GM23338 (cell line): ENCODE measurements around the gene R3HDM1. TPM values are rescaled to one million over a fixed set of nuclear protein-coding genes. Genes with fewer than 3 reads are reported as not detected.

Source experiments
- ATAC-seq: fragments of 200-7000 bp; cut with Tn5 transposase; 3 replicates; pipeline ENCODE4 v1.9.1; 2020
- DNase-seq: peaks from one replicate; pipeline ENCODE4 v3.0.0-alpha.2; 2015; ENCODE audit warnings: low spot score
- H2AFZ ChIP-seq: fragments of 200-600 bp; sonication (generic); 2 replicates; pipeline ENCODE4 v1.8.0; 2016; ENCODE audit warnings: antibody characterized with exemption, mild to moderate bottlenecking, moderate library complexity
- H3F3A ChIP-seq: fragments of 200-600 bp; sonication (generic); replicated peaks from 2 replicates; pipeline ENCODE4 v1.8.0; 2017; ENCODE audit warnings: antibody characterized with exemption, mixed run types, low read depth
- H3K27ac ChIP-seq: fragments of 200-600 bp; sonication (generic); 2 replicates; pipeline ENCODE4 v1.6.1; 2016; ENCODE audit warnings: low read depth
- H3K27me3 ChIP-seq: fragments of 200-600 bp; sonication (generic); 2 replicates; pipeline ENCODE4 v1.8.0; 2016; ENCODE audit warnings: mild to moderate bottlenecking, mixed run types, moderate library complexity; ENCODE audit not compliant: insufficient read depth
- H3K36me3 ChIP-seq: fragments of 200-600 bp; sonication (generic); 2 replicates; pipeline ENCODE4 v1.8.0; 2016; ENCODE audit warnings: mild to moderate bottlenecking; ENCODE audit not compliant: insufficient read depth
- H3K4me1 ChIP-seq: fragments of 200-600 bp; sonication (generic); 2 replicates; pipeline ENCODE4 v1.8.0; 2016; ENCODE audit warnings: mild to moderate bottlenecking, moderate library complexity; ENCODE audit not compliant: insufficient read depth
- H3K4me2 ChIP-seq: fragments of 200-600 bp; sonication (generic); 2 replicates; pipeline ENCODE4 v1.7.1; 2017; ENCODE audit warnings: mixed run types
- H3K4me3 ChIP-seq: fragments of 200-600 bp; sonication (generic); 2 replicates; pipeline ENCODE4 v1.6.1; 2016; ENCODE audit warnings: mixed run types
- H3K79me2 ChIP-seq: fragments of 200-600 bp; sonication (generic); replicated peaks from 2 replicates; pipeline ENCODE4 v1.8.0; 2017; ENCODE audit warnings: mild to moderate bottlenecking; ENCODE audit not compliant: insufficient read depth
- H3K9me2 ChIP-seq: fragments of 200-600 bp; sonication (generic); 2 replicates; pipeline ENCODE4 v1.8.0; 2017; ENCODE audit not compliant: insufficient read depth
- H4K20me1 ChIP-seq: fragments of 200-600 bp; sonication (generic); replicated peaks from 2 replicates; pipeline ENCODE4 v1.8.0; 2017; ENCODE audit warnings: mild to moderate bottlenecking; ENCODE audit not compliant: insufficient read depth
- H3K27ac Mint-ChIP-seq: 2 replicates; pipeline ENCODE4 v1.8.0; 2020; ENCODE audit warnings: inconsistent platforms, mild to moderate bottlenecking, moderate library complexity, mixed read lengths
- H3K27me3 Mint-ChIP-seq: 3 replicates; pipeline ENCODE4 v1.8.0; 2022; ENCODE audit warnings: low read depth, mild to moderate bottlenecking, moderate library complexity, mixed read lengths, inconsistent platforms; ENCODE audit not compliant: insufficient read depth, poor library complexity
- H3K36me3 Mint-ChIP-seq: 3 replicates; pipeline ENCODE4 v1.8.0; 2021; ENCODE audit warnings: low read depth, mild to moderate bottlenecking, inconsistent platforms, moderate library complexity, mixed read lengths
- H3K4me1 Mint-ChIP-seq: 3 replicates; pipeline ENCODE4 v1.8.0; 2020; ENCODE audit warnings: mild to moderate bottlenecking, inconsistent platforms, mixed read lengths
- H3K4me3 Mint-ChIP-seq: 3 replicates; pipeline ENCODE4 v1.8.0; 2021; ENCODE audit warnings: moderate library complexity, mild to moderate bottlenecking, inconsistent platforms, mixed read lengths
- H3K9me3 Mint-ChIP-seq: 3 replicates; pipeline ENCODE4 v1.8.0; 2020; ENCODE audit warnings: moderate library complexity, mild to moderate bottlenecking, inconsistent platforms, mixed read lengths
- CREB1 ChIP-seq: fragments of 250-450 bp; sonication (Bioruptor Pico); IDR thresholded peaks from 2 replicates; pipeline ENCODE4 v1.5.0; 2020; ENCODE audit warnings: low read depth, mild to moderate bottlenecking, moderate library complexity
- EZH2 ChIP-seq: fragments of 200-600 bp; sonication (generic); IDR thresholded peaks from one replicate; pipeline ENCODE4 v1.8.0; 2017; ENCODE audit warnings: antibody characterized with exemption, mild to moderate bottlenecking, low read depth; ENCODE audit not compliant: unreplicated experiment
- NANOG ChIP-seq: IDR thresholded peaks from 2 replicates; pipeline ENCODE4 v1.6.1; 2016; ENCODE audit warnings: antibody characterized with exemption, borderline replicate concordance
- polyA plus RNA-seq: library from polyadenylated mRNA; unstranded; fragments of >200 nt; fragmentation: Nextera tagmentation; extraction: Ambion mirVana; gene quantifications from 2 replicates; pipeline ENCODE4 v1.2.1, GENCODE V29; 2016
- total RNA-seq: library from RNA; depleted of rRNA; stranded (reverse); fragments of >200 nt; shearing (Covaris generic); gene quantifications from 2 replicates; pipeline ENCODE4 v1.2.3, GENCODE V29; 2014
- TF ChIP-seq, protein P1 (sequence below): fragments of 250-450 bp; sonication (Bioruptor Pico); IDR thresholded peaks from 2 replicates; pipeline ENCODE4 v1.5.0; 2020; ENCODE audit warnings: mild to moderate bottlenecking, moderate library complexity
- TF ChIP-seq, protein P2 (sequence below), 2 experiments: fragments of 200-600 bp in 1 of 2; sonication (generic) in 1 of 2; conservative IDR thresholded peaks; 2 replicates each; pipeline versions ENCODE4 v1.5.1 to v1.6.1; 2016 to 2017; ENCODE audit warnings: antibody characterized with exemption in 2 of 2, low read depth in 2 of 2, mild to moderate bottlenecking in 2 of 2, moderate library complexity in 1 of 2

R3HDM1 gene
- total and polyA plus RNA-seq, 2 experiments from 2014 or later = 63.1 to 88.8 TPM

DNA sequence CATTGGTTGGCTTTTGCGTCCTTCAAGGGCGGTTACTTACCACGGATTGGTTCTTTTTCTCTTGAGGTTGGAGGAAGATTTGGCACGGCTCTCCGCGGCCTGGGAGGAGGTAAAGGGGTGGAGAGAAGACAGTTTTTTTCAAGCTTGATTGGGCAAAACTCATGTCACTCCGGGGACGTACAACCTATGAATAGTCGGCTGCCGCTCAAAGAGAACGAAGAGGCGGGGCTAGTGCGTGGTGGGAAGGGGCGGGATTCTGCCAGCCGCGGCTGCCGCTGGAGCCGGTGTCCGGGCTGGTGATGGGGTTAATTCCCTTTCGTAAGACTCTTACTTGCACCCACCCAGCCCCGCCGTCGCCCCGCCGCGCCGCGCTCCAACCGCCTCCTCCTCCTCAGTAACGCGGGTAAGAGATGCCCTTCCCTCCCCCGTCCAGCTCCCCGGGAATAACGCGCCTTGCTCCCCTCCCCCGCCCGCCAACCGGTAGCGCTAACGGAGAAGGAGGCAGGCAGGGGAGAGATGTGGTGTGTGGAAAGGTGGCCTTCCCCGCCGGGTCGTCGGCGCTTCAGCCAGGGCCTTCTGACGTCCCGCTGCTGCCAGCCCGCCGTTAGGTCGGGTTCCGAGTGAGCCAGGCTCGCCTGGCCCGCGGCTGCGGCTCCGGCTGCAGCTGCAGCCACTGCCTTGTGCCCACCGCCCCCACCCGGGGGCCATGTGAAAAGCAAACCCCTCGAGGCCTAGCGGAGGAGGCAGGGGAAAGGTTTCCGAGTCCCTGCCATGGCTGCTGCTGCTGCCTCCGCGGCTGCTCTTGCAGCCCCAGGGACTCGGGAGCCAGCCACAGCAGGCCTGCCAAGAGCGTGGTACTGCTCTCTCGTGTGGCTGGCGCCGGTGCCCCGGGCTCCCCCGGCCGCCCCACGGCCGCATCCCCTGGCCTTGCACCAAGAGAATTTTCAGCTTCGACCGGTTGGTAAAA, at the start of gene R3HDM1 (continued):
- TF ChIP-seq, protein P1, sequence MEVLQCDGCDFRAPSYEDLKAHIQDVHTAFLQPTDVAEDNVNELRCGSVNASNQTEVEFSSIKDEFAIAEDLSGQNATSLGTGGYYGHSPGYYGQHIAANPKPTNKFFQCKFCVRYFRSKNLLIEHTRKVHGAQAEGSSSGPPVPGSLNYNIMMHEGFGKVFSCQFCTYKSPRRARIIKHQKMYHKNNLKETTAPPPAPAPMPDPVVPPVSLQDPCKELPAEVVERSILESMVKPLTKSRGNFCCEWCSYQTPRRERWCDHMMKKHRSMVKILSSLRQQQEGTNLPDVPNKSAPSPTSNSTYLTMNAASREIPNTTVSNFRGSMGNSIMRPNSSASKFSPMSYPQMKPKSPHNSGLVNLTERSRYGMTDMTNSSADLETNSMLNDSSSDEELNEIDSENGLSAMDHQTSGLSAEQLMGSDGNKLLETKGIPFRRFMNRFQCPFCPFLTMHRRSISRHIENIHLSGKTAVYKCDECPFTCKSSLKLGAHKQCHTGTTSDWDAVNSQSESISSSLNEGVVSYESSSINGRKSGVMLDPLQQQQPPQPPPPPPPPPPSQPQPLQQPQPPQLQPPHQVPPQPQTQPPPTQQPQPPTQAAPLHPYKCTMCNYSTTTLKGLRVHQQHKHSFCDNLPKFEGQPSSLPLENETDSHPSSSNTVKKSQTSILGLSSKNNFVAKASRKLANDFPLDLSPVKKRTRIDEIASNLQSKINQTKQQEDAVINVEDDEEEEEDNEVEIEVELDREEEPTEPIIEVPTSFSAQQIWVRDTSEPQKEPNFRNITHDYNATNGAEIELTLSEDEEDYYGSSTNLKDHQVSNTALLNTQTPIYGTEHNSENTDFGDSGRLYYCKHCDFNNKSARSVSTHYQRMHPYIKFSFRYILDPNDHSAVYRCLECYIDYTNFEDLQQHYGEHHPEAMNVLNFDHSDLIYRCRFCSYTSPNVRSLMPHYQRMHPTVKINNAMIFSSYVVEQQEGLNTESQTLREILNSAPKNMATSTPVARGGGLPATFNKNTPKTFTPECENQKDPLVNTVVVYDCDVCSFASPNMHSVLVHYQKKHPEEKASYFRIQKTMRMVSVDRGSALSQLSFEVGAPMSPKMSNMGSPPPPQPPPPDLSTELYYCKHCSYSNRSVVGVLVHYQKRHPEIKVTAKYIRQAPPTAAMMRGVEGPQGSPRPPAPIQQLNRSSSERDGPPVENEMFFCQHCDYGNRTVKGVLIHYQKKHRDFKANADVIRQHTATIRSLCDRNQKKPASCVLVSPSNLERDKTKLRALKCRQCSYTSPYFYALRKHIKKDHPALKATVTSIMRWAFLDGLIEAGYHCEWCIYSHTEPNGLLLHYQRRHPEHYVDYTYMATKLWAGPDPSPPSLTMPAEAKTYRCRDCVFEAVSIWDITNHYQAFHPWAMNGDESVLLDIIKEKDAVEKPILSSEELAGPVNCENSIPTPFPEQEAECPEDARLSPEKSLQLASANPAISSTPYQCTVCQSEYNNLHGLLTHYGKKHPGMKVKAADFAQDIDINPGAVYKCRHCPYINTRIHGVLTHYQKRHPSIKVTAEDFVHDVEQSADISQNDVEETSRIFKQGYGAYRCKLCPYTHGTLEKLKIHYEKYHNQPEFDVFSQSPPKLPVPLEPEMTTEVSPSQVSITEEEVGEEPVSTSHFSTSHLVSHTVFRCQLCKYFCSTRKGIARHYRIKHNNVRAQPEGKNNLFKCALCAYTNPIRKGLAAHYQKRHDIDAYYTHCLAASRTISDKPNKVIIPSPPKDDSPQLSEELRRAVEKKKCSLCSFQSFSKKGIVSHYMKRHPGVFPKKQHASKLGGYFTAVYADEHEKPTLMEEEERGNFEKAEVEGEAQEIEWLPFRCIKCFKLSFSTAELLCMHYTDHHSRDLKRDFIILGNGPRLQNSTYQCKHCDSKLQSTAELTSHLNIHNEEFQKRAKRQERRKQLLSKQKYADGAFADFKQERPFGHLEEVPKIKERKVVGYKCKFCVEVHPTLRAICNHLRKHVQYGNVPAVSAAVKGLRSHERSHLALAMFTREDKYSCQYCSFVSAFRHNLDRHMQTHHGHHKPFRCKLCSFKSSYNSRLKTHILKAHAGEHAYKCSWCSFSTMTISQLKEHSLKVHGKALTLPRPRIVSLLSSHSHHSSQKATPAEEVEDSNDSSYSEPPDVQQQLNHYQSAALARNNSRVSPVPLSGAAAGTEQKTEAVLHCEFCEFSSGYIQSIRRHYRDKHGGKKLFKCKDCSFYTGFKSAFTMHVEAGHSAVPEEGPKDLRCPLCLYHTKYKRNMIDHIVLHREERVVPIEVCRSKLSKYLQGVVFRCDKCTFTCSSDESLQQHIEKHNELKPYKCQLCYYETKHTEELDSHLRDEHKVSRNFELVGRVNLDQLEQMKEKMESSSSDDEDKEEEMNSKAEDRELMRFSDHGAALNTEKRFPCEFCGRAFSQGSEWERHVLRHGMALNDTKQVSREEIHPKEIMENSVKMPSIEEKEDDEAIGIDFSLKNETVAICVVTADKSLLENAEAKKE (CRISPR knock-in tag) = no peak

DNA sequence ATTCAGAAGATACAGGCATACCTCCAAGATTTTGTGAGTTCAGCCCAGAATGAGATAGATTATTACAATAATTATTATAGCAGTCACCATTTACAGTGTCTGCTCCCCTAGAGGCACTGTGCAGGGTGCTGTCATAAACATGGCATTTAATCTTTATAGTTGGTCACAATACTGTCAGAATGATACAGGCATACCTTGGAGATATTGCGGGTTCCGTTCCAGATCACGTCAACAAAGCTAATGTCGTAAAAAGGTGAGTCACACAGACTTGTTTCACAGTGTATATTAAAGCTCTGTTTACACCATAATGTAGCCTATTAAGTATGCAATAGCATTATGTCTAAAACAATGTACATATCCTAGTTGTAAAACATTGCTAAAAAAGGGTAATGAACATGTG, 45.8 kb upstream of the R3HDM1 start:
- no peaks in the 10 kb centered on the region for H3K4me1 ChIP-seq
- H3K27ac ChIP-seq = no peak overlapping the region
- no peak overlapping the region for H2AFZ ChIP-seq
- no peaks in the 10 kb centered on the region for H3K79me2 ChIP-seq
- no peaks in the 10 kb centered on the region for H3K9me2 ChIP-seq
- H3K27me3 ChIP-seq = no peaks in the 10 kb centered on the region
- no peak overlapping the region for H3K4me3 ChIP-seq
- H4K20me1 ChIP-seq = no peaks in the 10 kb centered on the region
- H3K27ac Mint-ChIP-seq = no peak overlapping the region
- H3K4me2 ChIP-seq = no peak overlapping the region
- ATAC-seq (no peak), DNase-seq (no peak)
- peaks cover 46% of the 10 kb centered on the region for H3K36me3 Mint-ChIP-seq
- no peaks in the 10 kb centered on the region for H3K36me3 ChIP-seq
- H3K4me3 Mint-ChIP-seq = no peak overlapping the region
- H3F3A ChIP-seq = no peaks in the 10 kb centered on the region
- H3K9me3 Mint-ChIP-seq = peaks cover 22% of the 10 kb centered on the region; the same call in 2 of the 3 replicates
- H3K4me1 Mint-ChIP-seq = no peaks in the 10 kb centered on the region; the same call in 2 of the 3 replicates
- peaks cover 2% of the 10 kb centered on the region for H3K27me3 Mint-ChIP-seq
- no peak for TF ChIP-seq NANOG
- TF ChIP-seq, protein P1 (CRISPR knock-in tag) = no peak
- no peak for TF ChIP-seq CREB1 (CRISPR knock-in tag)
- TF ChIP-seq, protein P2, sequence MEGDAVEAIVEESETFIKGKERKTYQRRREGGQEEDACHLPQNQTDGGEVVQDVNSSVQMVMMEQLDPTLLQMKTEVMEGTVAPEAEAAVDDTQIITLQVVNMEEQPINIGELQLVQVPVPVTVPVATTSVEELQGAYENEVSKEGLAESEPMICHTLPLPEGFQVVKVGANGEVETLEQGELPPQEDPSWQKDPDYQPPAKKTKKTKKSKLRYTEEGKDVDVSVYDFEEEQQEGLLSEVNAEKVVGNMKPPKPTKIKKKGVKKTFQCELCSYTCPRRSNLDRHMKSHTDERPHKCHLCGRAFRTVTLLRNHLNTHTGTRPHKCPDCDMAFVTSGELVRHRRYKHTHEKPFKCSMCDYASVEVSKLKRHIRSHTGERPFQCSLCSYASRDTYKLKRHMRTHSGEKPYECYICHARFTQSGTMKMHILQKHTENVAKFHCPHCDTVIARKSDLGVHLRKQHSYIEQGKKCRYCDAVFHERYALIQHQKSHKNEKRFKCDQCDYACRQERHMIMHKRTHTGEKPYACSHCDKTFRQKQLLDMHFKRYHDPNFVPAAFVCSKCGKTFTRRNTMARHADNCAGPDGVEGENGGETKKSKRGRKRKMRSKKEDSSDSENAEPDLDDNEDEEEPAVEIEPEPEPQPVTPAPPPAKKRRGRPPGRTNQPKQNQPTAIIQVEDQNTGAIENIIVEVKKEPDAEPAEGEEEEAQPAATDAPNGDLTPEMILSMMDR (conservative IDR thresholded peaks at IDR 0.05; ENCODE audit: low read depth in 2 of 2) = no peak
- TF ChIP-seq EZH2 = no peak
